NCI-H524 treated with DMSO at 0.1 percent for 48 hours (cell line): ENCODE measurements around the gene ZBTB40.

Experiments used
- DNase-seq: peaks from one replicate; lab custom pipeline; 2025; lab: John Stamatoyannopoulos, UW

Gene ZBTB40

DNA sequence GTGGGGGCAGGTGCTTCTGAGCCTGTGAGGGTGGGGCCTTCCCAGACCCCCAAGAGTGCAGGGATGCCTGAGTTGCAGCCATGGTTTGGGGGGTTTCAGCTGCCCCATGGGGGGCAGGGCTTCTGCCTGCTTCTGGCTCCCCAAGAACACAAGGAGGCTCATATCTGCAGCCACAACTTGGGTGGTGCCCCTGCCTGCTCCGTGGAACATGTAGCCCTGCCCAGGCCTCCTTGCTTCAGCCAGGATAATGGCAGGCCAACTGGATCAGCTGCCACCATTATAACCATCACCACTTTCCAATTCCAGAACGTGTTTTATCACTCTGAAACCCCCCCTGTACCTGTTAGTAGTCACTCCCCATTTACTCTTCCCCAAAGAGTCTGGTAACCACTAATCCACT is 14.0 kb downstream of the ZBTB40 start:
- no peak for DNase-seq

DNA sequence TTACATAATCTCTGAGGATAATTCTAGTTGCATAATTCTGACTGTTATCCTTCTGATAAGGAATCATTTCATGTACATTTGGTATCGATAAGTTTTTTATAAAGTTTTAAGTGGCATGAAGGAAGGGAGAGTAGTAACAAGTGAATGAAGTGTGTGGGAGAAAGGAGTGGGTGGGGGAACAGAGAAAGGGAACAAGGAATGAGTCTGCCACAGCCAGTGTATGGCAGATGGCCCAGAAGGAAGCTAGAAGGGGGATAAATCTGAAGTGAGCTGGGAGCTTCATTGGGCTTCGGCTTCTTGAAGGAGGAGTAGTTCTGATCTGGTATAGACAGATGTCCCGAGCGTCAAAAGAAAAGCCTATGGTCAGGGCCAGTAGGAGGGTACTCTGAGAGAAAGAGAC is 18.6 kb downstream of the ZBTB40 start:
- peak; percentile 93 for DNase-seq

DNA sequence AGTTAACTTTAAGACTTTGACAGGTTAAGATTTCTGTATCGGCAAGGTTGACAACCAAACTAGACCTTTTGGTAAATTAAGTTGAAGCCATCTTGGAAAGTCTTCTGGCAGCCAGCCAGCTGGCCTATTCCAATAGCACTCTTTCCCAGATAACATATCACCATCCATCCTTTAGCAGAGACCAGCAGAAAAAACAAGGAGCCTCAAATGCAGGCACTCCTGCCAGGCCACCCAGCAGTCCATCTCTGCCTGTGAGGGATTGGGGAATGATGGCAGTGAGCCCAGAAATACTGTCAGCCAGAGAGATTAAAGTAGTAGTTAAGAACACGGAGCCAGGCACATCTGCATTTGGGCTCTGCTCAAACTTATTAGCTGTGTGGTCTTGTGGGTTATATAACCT is 19.4 kb downstream of the ZBTB40 start:
- DNase-seq, result no peak

DNA sequence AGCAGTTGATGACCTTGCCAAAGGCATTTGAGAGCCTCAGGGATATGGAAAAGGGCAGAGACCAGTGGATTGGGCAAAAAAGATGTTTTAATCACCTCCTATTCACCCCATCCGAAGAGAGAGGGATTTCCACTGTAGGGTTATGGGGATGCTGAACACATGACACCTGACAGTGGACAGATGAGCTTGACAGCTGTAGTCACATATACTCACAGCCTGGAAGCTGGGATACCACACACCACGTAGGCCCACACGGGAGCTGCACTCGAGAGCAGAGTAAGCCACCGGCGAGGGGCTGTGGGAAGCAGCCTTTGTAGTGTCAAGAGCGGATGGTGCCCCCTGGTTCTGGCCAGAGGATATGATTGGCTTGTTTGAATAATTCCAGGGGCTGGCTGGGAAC is 20.0 kb downstream of the ZBTB40 start:
- DNase-seq, result no peak

DNA sequence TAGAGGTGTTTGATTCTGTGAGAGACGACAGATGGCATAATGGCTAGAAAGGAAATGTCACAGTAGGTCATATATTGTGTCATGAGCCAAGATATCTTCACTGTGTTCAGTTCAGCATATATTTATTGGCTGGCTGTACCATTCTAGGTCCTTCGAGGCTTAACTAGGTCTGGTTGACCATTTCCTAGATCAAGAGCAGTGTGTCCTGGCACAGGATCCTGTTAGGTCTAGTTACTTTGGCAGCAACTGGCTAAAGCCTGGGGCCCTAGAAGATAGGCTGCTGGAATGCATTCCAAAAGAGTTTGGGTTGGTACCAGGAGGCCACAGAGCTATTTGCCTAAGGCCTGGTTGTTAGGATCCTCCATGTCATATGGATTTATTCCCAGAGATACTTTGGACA is 20.9 kb downstream of the ZBTB40 start:
- no peak for DNase-seq

DNA sequence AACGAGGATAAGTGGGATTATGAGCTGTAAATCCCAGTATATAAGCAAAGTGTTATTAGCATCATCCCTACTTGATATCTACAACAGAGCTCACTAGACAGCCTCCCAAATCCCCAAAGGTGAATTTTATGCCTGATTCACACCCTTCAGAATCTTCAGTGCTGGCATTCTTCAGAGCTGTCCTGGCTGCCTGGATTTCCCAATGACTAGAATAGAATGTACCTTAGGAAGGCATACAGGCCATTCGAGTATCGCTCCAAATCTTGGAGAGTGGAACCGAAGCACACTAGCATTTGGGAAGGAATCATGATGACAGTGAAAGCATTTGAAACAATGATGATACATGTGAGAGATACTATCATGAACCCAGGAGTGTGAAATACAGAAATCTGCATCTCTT is 22.3 kb downstream of the ZBTB40 start:
- DNase-seq, result no peak

DNA sequence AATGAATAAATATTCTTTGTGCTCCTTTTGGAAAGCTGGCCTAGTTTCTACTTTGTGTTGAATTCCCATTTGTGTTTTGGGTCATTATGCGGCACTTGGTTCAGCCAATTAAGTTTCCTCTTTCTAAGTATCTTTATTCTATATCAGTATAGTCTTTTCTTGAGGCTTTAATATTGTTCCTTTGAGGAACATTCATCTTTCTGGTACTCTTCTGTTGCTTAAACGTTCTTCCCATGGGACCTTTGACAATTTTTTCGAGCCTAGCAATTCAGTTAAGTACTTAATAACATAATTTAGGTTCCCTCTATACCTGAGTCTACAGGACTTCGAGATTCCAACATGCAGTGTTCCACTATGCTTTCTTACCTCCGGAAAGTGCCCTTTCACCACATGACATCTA is 24.9 kb downstream of the ZBTB40 start:
- no peak for DNase-seq

DNA sequence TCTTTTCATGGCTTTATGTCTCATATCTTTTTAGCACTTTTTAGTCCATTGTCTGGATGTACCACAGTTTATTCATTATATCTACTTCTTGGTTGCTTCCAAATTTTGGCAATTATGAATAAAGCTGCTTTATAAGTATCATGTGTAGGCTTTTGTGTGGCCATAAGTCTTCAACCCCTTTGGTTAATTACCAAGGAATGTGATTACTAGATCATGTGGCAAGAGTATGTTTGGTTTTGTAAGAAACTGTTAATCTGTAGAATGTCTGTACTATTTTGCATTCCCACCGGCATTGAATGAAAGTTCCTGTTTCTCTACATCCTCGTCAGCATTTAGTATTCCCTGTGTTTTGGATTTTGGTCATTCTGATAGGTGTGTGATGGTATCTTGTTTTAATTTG is 31.5 kb downstream of the ZBTB40 start:
- DNase-seq, result no peak

DNA sequence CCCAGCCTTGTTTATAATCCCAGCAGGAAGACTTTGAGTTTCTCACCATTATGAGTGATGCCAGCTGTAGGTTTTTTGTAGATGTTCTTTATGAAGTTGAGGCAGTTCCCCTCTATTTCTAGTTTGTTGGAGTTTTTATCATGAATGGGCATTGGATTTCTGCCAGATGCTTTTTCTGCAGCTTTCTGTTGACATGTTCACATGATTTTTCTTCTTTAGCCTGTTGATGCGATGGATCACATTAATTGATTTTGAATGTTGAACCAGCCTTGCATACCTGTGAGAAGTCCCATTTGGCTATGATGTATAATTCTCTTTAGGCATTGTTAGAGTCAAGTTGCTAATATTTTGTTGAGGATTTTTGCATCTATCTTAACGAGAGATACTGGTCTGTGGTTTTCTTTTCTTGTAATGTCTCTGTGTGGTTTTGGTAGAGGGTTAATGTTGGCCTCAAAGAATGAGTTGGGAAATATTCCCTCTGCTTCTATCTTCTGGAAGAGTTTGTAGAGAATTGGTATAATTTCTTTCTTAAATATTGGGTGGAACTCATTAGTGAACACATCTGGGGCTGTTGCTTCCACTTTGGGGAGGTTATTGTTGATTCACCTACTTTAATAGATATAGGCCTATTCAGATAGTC is 33.2 kb downstream of the ZBTB40 start:
- no peak for DNase-seq

DNA sequence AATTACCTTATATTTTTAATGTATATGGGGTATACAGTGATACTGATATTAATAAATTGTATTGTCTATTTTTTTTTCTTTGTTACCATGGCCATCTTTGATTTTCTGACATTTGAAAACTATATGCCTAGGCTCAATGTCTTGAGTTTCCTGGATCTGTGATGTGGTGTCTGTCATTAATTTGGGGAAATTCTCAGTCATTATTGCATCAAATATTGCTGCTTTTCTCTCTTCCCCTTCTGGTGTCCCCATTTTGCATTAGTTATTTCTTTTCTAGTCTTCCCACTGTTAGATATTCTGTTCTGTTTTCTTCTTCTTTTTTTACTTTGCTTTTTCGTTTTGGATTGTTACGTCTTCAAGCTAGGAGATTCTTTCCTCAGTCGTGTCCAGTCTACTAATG is 33.8 kb downstream of the ZBTB40 start:
- no peak for DNase-seq

DNA sequence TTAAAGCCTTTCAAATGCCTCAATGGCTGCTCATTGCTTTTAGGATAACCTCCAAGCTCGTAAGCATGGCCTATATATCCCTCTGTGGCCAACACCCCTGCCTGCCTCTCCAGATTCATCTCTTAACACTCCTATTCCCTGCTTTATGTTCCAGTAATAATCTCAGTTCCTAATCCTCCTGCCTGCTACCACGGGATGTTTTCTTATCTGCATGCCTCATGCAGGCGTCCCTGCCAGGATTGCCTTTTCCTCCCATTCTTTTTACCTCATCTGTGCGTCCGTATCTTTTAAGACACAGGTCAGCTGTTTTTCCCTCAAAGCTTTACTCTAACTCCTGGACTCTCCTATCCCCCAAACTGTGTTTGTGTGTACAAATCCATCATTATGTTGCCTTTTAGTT is 36.1 kb downstream of the ZBTB40 start:
- no peak for DNase-seq

DNA sequence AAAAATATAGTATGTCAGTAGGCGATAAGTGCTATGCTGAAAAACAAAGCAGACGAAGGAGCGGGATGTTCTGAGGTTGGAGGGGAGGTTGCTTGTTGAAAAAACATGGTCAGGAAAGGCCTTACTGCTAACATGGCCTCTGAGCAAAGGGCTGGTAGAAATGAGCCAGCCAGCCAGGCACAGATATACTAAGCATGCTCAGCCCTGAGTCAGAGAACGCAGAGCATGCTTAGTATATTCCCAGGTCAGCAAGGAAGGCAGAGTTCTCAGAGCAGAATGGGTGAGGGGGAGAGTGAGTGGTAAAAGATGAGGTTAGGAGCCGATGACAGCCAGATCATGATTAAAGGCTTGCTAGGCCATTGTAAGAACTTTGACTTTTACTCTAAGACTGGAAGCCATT is 36.7 kb downstream of the ZBTB40 start:
- no peak for DNase-seq

DNA sequence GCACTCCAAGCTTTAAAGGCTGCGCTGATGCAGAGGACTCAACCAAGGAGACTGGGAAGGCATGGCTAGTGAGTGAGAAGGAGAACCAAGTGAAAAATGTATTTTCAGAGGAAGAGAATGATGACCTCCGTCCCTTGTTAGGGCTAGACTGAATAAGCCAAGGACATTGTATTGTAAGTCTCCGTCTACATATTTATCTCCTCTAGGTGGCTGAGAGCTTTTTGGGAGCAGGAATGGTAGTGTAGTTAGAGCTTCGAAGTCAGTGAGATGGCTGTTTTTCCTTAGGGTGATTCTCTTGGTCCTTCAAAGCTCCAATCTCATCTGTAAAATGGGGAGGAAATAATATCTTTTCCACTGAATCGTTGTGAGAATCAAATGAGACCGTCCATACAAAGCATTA is 37.6 kb downstream of the ZBTB40 start:
- no peak for DNase-seq

DNA sequence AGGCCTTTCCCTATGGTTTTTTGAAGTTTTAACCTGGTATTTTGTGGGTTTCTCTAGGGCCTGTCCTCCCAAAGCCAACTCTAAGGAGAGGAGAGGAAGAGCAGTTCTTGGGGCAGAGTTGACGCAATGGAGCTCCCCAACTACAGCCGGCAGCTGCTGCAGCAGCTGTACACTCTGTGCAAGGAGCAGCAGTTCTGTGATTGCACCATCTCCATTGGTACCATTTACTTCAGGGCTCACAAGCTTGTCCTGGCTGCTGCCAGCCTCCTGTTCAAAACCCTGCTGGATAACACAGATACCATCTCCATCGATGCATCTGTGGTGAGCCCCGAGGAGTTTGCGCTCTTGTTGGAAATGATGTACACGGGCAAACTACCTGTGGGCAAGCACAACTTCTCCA is 38.2 kb downstream of the ZBTB40 start:
- no peak for DNase-seq

DNA sequence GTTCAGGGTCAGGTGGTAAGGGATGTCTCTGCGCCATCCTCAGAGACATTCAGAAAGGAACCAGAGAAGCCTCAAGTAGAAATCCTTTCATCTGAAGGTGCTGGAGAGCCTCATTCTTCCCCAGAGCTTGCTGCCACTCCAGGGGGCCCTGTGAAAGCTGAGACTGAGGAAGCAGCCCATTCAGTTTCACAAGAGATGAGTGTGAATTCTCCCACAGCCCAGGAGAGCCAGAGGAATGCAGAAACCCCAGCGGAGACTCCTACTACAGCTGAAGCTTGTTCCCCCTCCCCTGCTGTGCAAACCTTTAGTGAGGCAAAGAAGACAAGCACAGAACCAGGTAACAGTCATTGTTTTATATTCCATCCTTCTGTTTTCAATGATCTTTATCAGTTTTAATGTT is 38.7 kb downstream of the ZBTB40 start:
- no peak for DNase-seq

DNA sequence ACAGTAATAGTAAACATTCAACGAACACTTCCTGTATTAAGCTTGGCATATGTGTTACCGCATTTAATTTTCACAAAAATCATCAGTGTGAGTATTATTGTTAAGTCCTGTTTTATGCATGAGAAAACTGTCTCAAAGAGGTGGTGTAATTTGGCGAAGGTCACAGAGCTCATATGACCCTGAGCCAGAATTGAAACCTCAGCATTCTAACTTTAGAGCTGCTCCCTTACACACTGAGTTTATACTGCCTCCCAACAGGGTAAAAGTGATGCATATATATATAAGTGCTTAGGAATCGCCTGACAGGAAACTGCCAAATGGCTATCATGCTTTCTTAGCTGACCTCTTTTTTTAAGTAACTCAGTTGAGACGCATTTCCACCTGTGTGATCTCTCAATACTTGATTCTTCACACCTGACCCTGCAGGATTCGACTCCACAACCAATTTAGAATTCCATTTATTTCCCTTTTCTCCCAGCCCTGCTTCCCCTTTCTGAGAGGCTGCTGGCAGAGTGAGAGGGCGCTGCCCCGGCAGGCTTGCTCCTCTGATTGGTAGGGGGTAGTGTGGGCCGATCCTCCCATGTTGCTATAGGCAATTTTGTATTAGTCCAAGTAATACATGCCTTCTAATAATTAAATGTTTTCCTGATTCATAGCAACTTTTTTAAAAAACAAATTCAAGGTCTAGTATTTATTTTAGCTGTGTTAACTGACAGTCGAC is 40.5 kb downstream of the ZBTB40 start:
- no peak for DNase-seq

DNA sequence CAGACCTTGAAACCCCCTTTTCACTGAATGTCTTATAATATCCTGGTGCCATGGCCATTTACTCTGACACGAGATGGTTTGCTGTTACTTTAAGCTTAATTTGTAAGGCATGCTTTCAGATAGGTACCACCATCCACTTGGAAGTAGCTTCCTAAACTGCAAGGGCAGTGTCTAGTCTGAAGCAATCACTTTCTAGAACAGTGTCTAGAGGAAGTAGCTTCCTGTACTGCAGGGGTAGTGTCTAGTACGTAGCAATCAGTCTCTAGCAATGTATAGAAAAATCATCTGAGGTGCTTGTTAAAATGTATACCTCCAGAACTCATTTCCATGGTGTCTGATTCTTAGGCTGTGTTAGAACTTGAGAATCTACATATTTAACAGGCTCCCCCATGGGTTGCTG is 42.5 kb downstream of the ZBTB40 start:
- DNase-seq, result no peak

DNA sequence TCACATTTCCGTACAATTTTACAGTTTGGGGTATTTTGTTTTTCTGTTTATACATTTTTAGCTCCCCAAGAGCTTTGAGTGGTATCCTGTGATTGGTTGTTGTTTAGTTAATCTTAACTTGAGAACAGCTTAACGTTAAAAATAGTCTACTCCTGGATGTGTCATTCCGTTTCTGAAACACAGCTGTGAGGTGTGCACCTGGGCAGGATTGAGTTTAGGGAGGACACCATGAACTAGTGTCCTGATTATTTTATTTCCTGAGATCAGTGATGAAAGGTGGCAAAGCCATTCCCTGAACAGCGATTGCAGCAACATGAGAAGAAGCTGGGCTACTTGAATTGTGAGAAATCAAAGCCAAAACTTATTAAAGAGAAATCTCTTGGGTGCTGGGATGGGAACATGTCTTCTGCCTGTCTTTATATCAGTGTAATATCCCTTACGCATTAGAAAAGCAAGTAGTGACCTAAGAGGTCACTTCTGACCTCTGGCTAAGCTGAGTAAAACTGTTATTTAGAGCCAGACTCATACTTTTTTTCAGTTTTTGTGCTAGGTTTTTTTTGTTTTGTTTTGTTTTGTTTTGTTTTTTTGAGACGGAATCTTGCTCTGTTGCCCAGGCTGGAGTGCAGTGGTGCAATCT is 43.4 kb downstream of the ZBTB40 start:
- no peak for DNase-seq

DNA sequence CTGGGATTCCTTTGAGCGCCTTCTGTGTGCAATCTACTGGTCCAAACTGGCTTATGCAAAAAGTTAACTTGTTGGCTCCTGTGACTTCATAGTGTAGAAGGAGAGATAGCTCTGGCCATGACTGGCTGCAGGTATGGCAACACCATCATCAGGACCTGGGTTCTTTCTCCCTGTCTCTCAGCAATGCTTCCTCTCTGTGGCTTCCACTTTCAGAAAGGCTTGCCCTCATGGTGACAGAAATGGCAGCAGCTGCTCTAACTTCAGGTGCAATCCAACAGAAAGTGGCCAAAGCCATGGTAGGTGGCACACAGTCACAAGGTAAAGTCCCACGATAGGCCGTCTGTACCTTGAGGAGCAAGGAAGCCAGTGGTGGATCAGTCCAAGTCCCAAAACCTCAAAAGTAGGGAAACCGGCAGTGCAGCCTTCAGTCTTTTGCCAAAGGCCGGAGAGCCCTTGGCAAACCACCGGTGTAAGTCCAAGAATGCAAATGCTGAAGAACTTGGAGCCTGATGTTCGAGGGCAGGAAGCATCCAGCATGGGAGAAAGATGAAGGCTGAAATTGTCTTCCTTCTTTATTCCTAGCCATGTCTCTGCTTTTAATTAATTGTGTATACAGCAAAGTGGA is 45.0 kb downstream of the ZBTB40 start:
- no peak for DNase-seq

DNA sequence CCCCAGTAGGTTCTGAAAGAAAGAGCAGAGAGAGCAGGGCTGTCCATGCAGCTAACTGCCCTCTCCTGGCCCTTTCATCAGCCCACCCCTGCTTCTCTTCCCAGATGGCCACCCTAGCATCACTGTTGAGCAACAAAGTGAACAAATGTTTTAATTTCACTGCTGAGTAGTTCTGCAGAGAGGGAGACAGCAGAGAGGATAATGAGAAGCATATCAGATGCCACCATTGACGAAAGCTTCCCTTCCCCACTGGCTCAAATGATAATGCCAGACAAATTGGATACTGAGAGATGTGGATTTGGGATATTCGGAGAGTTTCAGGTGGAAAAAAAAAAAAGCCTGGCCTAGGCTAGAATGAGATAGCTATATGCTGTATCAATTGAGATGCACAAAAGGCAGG is 46.8 kb downstream of the ZBTB40 start:
- DNase-seq, result no peak

DNA sequence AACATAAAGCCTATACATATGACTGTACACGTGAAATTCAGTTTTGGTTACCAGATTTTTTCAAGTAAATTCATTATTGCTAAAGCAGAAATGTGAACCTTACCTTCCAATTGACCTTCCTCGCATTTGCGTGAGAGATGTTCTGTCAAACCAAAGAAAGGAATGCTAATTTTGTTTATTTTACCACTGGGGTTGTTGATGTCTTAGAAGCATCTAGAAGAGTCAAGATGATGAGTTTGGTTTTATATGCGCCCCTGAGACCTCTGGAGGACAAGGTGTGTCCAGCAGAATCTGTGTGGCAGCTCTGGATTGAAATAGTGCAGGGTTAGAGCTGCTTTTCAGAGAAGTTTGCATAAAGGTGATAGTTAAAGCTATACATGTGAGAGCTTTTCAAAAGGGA is 48.4 kb downstream of the ZBTB40 start:
- no peak for DNase-seq

DNA sequence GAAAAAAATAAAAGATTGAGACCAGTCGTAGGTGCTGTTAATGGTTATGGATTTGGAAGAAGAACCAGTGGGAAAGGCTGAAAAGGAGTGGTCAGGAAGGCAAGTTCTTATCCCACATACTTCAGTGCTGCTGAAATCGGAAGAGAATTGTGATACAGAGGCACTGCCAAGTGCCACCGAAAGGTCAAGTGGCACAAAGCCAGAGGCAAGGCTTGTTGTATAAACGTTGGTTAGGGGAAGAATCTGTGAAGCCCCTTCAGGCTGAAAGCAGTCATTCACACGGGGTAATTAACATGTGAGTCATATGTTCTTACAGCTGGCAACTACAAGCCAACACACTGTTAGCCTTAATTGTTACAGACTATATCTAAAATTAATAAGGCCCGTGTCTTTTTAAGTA is 48.8 kb downstream of the ZBTB40 start:
- DNase-seq, result peak; percentile 18

DNA sequence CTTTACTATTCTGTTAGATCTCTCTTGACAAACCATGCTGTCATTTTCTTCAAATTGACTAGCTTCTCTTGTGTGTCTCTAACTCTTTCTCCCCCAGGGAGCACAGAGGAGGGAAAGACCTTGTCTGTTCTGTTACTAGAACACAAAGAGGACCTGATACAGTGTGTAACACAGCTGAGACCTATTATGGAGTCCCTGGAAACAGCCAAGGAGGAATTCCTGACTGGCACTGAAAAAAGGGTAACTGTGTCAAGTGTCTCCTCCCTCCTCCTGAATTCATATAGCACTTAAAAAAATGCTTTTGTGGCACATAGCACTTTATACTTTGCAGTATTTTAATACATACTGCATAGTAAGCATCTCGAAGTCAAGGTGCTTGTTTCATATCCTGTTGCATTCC is 50.6 kb downstream of the ZBTB40 start:
- no peak for DNase-seq
